Occipital lobe (tissue), 2 donors: ENCODE measurements around the gene SH2D2A. TPM values are rescaled to one million over a fixed set of nuclear protein-coding genes. Genes with fewer than 3 reads are reported as not detected.

ENCODE experiments used
- DNase-seq: peaks from one replicate; lab custom pipeline; 2025; lab: John Stamatoyannopoulos, UW
- total RNA-seq: library from RNA; depleted of rRNA; stranded (reverse); fragments of >200 nt; gene quantifications from one replicate; pipeline ENCODE4 v1.2.3, GENCODE V29; 2014

Gene SH2D2A
- total RNA-seq, 1 donor from 2014 or later = not detected

- DNase-seq = no peak
These were observed 31.2 kb upstream of the SH2D2A start for GRCh38 chr1:156847591-156848460.

DNA sequence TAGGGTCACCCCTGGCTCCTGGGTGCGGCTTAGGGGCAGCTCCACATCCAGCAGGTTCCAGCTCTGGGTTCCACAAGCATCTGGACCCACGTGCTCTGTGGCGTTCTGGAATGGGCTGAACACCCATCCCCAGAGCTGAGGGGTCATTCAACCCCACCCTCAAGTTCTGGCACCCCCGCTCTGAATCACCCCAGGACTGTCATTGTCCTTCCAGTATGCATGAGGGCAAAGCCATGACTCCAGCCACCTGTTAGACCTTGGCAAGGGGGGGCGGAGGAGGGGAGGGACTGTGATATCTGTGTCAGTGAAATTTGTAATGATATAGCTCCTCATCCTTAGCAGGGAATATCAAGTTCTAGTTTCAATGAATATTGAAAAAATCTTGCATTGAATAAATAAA is 30.0 kb upstream of the SH2D2A start:
- no peak for DNase-seq

GRCh38 chr1:156845953-156846545 is 29.4 kb upstream of the SH2D2A start:
- DNase-seq = no peak

- no peak for DNase-seq
These were observed 28.7 kb upstream of the SH2D2A start for GRCh38 chr1:156845055-156845952.

GRCh38 chr1:156844638-156845037 is 28.0 kb upstream of the SH2D2A start:
- no peak for DNase-seq

DNA sequence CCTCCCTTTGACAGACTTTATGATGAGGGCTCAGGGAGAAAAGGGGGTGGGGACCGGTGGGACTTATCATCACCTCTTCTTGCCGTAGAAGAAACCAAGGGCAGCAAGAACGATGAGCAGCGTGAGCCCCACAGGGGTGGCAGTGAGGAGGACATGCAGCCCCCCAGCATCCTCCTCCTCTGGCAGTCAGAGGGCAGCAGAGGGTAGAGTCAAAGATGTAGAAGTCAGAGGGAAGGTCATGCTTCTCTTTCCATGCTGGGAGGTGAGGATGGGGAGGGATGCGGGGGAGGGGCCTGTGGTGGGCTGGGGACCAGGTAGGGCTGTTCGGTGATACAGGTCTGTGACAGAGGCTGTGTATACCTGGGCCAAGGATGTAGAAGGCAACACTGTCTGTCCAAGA is 27.5 kb upstream of the SH2D2A start:
- DNase-seq = no peak

DNA sequence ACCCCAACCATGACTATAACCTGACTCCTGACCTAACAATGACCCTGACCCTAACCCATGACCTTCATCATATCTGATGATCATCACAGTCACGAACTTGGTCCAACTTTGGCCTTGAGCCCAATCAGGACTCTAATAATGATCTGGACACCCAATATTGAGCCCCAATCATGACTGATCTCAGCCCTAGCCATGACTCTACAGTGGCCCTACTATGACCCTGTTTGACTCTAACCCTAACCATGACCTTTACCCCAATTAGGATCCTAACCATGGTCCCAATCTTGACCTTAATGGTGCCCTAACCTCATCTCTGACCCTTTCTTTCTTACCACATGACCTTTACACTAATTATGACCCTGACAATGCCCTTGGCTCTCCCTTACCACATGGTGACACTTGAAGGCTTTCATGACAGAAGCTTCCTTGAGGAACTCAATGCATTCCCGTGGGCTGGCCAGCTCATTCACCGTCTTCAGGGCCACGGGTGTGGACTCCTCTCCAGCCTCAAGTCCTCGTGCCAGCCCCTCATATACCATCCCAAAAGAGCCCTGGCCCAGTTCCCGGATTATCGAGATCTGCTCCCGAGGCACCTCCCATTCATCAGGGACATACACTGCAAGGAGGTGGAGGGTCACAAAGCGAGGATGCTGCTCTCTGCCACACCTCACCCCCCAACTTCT is 26.1 kb upstream of the SH2D2A start:
- DNase-seq = no peak

DNA sequence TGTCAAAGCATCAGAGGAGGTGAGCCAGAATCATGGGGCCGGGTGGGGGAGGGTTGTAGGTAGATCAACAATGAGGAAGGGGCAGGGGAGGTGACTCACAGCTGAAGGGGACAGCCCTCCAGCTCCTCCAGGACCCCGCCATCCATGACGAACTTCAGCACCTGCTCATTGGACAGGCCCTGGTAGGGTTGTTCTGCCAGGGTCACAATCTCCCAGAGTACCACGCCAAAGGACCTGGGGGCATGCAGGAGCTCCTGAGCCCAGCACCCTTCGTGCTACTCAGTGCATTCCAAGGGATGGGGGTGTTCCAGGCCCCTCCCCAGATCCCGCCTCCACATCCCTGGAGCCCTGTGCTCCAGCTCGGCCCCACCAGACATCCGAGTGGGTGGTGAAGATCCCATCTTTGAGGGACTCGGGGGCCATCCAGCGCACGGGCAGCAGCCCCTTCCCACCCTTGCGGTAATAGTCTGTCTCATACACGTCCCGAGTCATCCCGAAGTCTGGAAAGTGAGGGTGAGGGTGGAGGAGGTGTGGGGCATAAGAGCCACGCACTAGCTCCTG is 24.7 kb upstream of the SH2D2A start:
- no peak for DNase-seq

DNA sequence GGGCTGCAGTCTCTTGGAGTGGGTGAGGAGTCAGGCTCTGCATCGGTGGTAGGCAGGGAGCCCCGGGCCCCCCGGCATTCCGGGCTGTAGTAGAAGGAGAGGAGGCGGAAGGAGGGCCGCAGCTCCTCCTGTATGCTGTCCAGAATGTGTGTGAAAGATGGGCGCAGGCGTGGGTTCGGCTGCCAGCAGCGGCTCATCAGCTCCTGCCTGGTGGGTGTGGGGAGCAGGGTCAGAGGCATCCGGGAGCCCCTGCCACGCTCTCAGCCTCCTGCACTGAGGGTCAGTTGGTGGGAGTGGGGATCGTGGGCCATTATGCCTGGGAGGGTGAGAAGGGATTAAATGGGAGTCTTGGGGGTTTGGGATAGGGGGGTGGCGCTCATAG is 24.2 kb upstream of the SH2D2A start:
- no peak for DNase-seq

GRCh38 chr1:156840186-156840897 is 23.7 kb upstream of the SH2D2A start:
- no peak for DNase-seq

GRCh38 chr1:156839426-156840109 is 22.9 kb upstream of the SH2D2A start:
- DNase-seq = no peak

DNA sequence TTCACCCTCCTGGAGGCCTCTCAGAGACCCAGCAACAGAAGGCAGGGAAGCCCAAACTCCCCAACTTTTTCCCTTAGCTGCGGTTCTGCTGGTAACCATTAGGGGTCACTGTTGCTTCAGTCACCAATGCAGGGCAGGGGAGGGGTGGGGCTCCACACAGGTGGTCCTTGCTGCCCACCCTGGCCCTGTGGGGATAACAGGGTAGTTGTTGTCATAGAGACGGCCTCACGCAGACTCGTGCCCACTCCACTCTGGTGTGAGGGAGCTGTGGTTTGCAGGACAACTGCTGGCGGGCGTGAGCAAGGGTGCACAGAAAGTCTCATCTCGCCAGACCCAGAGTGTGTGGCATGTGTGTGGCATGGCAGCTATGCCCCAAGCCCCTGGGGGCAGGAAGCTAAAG is 22.3 kb upstream of the SH2D2A start:
- DNase-seq = no peak

DNA sequence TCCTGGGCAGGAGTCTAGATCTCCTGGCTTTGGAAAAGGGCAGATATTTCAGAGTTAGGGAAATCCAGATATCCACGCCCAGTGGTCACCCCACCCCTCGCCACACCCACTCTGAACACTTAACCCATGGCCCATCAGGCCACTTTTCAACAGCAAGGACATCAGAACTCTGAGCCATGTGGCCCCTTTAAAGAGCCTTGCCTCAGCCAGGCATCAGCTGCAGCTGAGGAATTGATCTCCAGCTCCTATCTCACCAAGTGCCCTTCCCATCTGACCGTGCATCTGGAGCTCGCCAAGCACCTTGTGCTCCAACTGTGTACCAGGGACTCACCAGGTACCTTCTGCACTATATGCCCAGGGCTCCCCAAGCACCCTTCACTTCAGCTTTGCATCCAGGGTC is 20.2 kb upstream of the SH2D2A start:
- no peak for DNase-seq

- DNase-seq = no peak
These were observed 19.5 kb upstream of the SH2D2A start for GRCh38 chr1:156836041-156836654.

DNA sequence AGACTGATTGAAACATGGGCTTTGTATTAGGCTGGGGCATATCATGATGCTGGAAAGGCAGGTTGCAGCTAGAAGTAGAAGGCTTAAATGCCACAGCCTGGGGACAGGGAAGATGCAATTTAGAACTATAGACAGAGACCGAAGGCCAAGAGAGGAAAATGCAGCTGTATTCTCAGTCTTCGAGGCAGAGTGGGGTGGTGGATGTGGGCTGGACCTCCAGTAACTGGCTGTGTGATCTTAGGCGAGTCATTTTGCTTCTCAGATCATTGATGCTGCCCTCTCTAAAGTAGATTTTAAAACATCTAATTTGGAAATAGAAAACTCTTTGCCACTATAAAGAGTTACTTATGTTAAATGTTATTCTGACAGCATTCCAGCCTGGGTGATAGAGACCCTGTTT is 17.7 kb upstream of the SH2D2A start:
- DNase-seq = no peak

DNA sequence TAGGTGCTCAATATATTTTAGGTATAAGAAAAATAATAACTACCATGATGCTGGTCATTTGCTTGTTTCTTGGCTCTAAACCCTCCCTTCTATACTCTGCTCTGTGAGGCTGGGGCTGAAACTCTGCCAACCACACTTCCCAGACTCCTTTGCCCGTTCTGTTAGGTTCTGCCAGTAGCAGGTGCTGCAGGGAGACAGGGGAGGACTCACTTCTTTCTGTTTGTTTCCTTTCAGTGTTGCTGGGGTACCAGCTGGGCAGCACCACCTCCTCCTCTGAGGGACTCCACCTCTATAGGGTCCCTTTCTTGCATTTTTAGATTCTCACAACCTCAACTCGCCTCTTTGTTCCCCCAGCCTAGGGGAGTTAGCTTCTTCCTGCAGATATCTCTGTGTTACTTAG is 17.0 kb upstream of the SH2D2A start:
- no peak for DNase-seq

GRCh38 chr1:156832434-156832833 is 15.8 kb upstream of the SH2D2A start:
- no peak for DNase-seq

DNA sequence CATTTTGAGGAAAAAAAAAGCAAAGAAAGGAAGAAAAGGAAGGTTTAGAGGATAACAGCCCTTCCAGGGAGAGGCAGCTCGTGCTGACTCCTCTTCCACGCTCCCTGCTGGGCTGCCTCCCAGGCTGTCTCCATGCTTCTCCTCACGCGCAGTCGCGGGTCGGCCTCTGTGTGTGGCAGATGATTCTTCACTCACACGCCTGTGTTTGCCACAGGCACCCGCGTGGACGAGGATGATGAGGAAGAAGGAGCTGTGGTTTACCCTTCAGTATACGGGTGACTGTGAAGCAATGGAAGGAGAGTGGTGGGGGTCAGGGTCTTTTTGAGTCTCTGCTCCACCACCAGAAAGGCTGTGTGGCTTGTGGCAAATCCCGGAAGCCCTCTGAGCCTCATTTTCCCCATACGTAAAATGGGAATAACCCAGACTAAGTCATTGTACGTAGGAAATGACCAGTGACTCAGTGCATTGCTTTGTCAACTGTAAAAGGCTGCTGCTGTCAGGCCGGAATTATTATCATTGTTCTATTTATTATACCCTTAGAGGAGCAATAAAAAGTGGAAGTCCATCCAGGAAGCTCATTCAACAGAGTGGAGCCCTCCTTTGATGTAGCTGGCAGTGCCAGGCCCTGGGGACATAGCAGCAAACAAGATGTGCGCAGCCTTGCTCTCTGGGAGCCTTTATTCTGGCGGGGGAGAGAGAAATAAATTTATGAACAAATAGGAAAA is 11.9 kb upstream of the SH2D2A start:
- DNase-seq = no peak

- DNase-seq = no peak
These were observed 10.0 kb upstream of the SH2D2A start for GRCh38 chr1:156826630-156827029.
